GM21360 (cell line): ENCODE results near the gene CARNS1.

ENCODE experiments used
- ATAC-seq: cut with Tn5 transposase; IDR thresholded peaks from one replicate; pipeline ENCODE4 v1.9.1; 2021; ENCODE audit warnings: mild to moderate bottlenecking, moderate library complexity; ENCODE audit not compliant: unreplicated experiment

Gene CARNS1, protein sequence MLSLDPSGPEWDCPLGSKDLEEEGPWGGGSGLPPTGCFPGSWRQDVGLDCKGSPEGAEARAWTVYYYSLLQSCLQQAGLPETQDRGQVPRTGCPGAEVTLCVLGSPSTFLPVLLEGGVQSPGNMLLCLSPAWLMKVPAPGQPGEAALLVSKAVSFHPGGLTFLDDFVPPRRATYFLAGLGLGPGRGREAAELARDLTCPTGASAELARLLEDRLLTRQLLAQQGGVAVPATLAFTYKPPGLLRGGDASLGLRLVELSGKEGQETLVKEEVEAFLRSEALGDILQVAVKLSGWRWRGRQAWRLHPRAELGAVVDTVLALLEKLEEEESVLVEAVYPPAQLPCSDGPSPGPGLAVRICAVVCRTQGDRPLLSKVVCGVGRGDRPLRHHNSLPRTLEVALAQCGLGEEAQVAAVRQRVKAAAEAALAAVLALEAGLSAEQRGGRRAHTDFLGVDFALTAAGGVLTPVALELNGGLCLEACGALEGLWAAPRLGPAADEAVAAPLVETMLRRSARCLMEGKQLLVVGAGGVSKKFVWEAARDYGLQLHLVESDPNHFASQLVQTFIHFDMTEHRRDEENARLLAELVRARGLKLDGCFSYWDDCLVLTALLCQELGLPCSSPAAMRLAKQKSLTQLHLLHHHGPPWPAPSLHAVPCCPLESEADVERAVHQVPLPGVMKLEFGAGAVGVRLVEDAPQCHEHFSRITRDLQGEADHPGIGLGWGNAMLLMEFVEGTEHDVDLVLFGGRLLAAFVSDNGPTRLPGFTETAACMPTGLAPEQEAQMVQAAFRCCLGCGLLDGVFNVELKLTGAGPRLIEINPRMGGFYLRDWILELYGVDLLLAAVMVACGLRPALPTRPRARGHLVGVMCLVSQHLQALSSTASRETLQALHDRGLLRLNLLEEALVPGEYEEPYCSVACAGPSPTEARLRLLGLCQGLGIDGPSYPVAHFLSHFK

DNA sequence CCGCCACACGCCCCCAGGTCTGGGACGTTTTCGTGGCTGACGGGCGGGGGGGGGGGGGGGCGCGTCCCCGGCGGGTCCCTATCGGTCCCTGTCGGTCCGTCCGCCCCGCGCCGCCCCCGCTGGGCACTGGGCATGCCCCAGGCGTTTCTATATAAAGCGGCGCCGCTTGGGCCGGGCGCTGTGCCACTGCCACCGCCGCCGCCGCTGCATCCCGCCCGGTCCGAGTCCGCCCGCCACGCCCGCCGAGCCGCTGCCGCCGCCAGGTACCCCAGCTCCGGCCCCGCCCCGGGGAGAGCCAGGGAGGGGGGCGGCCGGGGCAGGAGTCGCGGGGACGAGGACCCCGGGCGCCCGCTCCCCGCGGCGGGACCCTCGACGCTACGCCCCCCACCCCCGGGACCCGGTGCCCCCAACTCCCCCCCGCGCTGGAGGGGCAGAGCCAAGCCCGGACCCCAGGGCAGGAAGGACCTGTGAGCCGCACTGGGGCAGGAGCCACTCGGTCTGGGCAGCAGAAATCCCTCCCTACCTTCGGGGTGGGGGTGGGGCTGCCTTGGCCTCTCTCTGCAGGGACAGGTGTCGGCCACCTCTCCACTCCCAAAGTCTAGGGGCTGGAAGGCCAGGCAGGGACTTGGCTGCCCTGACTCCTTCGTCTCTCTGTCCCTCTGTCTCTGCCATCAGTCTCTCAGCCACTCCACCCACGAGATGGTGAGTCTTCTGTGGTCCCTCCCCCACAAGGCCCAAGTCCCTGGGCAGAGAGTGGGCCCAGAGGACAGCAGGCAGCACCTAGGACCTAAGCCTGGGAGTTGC lies at the start of gene CARNS1:
Gene CARNS1, plus strand, starts transcription at position 178 of the 804 bp plus-strand sequence. Its CDS starts 522 bp downstream, at position 700.
- ATAC-seq, result no peak

DNA sequence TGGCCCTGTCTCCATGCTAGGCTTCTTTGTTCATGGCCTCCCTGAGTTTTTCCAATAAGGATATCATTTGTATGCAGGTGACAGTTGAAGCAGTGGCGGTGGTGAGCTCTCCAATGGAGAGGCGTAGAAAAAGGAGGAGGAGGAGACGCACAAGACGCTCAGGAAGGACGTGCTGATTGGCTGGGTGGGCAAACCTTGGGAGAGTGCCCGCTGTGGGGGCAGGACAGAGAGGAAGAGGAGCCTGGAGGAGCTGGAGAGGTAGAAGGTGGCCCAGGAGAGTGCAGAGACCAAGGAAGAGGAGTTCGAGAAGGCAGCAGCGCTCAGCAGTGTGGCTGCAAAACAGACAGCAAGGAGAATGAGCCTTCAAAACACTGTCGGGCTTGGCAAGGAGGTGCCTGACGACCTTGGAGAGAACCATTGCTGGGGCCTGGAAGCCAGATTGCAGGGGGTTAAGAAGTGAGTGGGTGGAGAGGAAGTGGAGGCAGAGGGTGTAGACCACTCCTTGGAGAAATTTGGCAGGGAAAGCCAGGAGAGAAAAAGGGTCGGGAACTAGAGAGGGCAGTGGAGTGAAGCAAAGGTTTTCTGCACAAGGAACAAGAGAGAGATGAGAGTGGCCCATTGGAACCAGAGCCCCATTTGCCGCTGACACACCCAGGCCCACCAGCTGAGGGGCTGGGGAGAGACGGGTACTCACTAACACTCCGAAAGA lies 49.6 kb upstream of the CARNS1 start:
- ATAC-seq, result no peak

DNA sequence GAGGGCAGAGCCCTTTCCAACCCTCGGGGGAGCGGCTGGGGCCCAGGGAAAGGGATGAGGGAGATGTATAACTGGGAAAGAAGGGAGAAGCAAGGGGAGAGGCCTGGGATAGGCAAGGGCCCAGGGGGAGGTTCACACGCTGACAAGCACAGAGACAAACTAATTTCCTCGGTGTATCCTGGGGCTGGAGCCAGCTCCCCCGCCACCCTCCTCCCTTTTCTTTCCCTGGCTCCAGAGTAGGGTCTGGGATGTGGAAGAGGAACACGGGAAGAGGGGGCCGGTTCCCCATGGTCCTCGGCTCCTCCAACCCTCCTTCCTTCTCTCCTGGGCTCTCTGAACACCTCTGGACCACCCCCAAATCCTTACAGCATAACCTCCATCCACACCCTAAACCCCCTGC lies 48.9 kb upstream of the CARNS1 start:
- no peak for ATAC-seq

DNA sequence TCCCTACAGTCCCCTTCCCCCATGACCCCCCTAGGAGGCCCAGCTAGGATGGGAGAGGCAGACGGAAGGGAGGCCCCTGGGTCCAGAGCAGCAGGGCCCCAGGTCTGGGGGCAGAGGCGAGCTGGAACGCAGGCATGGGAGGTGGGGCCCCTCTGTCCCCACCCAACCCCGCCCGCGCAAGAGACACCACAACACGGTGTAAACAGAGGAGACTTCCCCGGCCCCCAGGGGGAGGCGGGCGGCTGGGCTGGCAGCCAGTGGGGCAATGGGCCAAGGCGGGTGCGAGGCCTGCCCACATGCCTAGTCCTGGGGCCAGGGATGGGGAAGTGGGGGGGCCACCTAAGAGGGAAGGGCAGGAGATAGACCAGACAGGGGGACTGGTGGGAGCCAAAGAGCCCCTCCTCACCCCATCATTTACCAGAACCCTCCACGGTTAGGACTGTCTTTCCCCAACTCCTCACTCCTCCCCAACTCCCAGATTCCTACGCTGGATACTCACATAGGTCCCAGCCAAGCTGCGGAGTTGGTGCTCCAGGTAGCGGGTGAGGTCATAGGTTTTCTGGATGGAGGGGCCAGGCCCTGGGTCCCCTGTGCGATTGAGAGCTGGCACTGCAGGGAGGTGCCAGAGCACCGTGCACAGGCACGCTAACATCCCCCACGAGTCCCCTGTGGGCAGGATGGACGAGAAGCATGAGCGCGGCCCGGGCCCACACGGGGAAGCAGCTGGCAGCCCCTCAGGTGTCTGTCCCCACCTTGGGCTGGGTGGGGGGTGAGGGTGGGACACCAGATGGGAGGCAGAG lies 48.3 kb upstream of the CARNS1 start:
- no peak for ATAC-seq

DNA sequence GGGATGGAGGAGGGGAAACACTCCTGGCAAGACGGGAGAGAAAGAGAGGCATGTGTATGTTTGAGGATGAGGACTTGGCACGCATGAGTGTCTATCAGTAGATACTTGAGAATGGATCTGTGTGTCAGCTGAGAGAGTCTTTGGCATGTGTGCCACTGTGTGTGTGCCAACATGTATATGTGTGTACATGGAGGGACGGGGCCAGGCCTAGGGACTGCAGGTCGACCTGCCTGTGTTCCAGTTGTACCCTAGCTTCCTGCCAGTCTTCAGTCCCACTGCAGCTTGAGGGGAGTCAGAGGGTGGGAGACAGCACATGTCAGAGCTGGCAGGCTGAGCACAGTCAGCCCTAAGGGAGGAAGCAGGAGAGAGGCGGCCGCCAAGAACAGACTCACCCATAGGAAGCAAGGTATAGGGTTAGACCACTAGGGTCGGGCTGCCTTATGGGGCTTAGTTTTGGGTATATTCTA lies 47.7 kb upstream of the CARNS1 start:
- ATAC-seq, result no peak

DNA sequence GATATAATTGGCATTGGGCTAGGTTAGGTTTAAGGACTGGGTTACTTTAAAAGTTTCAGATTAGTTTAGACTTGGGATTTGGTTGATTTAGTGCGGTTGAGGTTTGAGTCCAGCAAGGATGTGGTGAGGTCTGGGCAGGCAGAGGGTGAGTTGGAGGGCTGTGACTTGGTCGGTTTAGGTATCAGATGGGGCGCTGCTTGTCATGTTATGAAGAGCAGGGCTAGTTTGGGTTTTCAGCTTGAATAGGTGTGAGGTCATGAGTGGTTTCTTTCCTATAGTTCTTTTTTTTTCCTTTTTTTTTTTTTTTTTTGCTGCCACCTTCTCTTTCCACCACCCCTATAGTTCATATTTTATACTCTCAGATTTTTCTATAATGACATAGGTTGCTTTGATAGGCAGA lies 46.9 kb upstream of the CARNS1 start:
- ATAC-seq, result no peak

DNA sequence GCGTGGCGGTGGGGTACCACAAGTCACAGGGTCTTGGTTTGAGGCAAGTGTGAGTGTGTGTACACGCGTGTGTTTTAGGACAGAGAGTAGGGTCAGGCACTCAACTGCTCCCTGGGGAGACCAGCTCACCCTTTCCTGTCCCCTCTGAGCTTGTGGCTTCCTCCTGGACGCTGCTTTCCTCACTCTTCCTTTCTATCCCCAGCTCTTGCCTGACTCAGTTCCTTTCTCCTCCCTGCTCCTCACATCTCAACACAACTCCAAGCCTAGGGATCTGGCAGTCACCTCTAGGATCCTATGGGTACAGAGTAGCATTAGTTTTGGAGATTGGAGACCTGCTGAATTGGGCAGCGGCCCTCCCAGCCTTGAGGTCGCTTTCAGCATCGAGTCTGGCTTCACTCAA lies 46.2 kb upstream of the CARNS1 start:
- ATAC-seq, result no peak

DNA sequence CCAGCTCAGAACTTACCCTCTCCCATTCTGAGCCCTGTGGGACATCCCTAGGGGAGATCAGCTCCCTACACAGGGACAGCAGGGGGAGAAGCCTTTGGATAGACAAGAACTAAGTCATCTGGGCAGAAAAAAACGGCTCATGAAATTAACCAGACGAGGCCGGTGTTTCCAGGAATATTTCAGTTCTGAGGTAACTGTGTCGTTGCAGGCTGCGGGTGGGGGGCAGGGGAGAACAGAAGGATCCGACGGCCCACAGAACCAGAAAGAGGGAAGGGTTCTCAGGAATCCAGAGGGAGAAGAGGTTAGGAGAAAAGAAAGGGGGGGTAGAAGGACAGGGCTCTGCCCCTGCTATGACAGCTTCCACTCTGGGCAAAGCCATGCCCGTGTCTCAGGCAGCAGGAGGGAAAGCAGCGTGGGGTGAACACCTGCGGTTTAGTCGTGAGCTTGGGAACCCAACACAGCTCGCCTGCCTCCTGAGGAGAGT lies 45.6 kb upstream of the CARNS1 start:
- ATAC-seq, result no peak

DNA sequence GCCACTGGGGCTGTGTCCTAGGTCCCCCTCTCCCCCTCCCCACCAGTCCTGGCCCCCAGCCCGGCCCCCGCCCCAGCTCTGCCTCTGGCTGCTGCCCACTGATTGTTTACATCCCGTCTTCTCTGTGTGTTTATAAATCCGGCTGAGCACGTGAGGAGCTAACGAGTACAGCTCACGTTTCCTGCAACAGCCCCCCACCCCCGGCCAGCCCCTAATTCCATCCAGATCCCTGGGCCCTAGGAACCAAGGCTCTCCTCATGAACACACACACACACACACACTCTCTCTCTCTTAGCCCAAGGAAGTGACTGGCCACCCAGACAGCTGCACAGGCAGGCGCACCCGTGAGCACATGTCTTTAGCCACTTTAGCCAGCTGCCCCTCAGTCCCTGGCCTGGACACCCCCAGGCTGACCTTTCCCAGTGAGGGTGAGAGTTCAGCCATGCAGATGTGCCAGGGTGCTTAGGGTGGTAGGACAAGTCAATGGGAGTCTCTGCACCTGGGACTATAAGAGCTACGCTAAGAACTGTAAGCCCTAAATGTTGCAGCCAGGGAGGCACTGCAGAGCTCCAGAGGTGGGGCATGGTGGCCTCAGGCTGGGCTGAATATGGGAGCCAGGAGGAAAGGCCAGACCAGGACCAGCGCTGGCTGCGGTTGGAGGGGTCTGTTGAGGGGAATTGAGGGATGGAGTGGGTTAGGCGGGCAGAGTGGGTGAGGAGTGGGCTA lies 45.0 kb upstream of the CARNS1 start:
- ATAC-seq, result no peak

DNA sequence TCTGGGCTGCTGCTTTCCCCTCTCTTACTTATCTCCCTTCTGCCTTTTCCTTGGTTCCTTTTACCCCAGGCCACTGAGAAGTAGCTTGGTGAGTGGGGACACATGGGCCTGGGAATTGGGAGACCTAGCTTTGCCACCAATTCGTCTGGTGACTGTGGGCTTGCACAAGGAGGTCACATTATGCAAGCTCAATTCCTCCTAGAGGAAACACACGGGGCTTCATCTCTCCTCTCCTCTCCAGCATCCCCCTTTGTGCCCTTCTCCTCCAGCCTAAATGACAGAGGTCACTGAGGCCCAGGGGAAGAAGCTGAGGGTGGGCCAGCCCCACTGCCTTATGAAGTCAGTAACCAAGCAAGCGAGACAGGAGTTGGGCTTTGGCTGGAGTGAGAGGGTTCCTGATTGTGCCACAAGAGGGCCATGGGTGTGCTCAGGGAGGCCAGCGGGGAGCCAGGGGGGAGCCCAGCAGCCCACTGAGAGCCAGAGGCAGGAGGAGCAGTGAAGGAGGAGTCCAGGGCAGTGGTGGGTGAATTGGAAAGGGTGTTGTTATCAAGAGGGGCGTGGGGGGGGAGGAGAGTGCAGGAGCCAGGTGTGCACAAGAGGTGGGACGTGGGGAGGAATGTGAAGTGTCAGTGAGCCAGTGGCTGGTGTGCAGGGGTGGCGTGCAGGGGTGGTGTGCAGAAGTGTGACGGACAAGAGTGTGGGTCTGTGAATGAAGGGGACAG lies 44.1 kb upstream of the CARNS1 start:
- no peak for ATAC-seq

DNA sequence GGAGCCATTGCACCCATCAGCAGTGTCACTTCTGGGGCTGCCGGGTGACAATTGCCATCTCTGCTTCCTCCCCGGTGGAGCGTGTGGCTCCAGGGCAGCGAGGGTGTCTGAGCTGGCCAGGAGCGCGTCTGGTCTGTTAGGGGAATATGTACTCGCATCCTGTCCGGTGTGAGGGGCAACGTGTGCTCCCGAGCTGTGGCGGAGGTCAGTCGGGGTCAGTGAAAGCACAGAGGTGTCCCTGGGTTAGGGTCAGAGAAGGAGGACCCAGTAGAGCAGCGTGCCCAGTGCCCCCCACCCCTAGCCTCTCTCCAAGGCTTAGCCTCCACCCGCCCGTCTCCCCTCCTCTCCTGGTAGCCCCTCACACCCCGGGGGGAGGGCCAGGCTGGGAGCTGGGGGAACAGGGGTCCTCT lies 43.6 kb upstream of the CARNS1 start:
- no peak for ATAC-seq

DNA sequence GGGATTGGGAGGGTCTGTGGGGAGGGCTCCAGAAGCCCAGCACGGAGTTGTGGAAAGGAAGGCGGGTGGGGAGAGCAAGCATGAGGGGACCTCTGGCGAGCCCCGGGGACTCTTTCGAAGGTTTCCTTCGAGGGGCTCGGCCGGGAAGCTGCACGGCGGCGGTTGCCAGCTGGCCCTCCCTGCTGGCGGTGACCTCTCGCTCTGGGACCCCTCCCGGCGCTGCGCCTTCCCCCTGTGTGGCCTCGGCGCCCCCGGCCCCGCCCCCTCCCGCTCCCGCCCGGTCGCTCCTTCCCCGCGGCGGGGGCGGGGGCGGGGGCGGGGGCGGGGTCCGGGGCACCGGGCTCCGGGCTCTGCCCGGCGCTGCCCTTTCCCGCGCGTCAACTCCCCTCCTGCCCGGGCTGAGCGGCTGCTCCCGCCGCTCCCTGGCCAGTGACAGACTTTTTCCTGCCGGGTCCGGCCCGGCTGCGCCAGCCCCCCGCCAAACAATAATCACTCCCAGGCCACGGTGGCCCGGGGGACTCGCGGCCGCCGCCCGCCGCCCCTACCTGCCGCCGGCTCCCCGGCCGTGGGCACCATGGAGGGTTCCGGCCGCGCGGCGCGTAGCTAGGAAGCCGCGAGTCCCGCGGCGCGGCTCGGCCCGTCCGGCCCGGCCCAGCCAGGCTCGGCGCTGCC lies 43.0 kb upstream of the CARNS1 start:
- ATAC-seq, result no peak

DNA sequence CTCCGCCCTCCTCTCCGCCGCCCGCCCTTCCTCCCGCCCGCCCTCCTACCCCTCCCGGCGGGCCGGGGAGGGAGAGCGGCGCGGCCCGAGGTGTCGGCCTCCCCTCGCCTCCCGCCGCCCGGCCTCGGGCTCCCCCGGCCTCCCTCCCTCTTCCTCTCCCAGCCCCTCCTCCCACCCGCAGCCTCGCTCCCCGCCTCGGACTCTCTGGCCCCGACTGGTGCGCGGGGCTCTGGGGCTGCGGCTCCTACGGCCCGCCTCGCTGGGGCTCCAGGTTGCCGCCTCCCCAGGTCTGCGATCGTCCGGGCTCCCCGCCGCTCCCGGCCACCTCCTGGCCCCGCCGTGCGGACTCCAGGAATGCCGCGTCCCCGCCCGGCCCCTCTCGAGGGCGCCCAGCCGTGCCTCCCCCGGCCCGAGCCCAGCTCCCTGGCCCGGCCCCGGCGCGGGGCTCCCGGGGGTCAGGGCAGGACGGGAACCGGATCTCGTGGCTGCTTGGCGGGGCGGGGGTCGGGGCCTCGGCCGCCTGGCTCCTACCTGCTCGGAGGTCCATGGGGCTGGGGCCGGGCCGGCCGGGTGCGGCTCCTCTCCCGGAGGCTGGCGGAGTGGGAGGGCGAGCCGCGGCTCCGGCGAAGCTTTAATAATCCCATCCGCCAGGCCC lies 42.4 kb upstream of the CARNS1 start, which contains the start of gene CLCF1:
Gene CLCF1, minus strand, starts transcription at position 606 of the 655 bp plus-strand sequence. Its CDS starts 59 bp downstream, at position 547.
- no peak for ATAC-seq

DNA sequence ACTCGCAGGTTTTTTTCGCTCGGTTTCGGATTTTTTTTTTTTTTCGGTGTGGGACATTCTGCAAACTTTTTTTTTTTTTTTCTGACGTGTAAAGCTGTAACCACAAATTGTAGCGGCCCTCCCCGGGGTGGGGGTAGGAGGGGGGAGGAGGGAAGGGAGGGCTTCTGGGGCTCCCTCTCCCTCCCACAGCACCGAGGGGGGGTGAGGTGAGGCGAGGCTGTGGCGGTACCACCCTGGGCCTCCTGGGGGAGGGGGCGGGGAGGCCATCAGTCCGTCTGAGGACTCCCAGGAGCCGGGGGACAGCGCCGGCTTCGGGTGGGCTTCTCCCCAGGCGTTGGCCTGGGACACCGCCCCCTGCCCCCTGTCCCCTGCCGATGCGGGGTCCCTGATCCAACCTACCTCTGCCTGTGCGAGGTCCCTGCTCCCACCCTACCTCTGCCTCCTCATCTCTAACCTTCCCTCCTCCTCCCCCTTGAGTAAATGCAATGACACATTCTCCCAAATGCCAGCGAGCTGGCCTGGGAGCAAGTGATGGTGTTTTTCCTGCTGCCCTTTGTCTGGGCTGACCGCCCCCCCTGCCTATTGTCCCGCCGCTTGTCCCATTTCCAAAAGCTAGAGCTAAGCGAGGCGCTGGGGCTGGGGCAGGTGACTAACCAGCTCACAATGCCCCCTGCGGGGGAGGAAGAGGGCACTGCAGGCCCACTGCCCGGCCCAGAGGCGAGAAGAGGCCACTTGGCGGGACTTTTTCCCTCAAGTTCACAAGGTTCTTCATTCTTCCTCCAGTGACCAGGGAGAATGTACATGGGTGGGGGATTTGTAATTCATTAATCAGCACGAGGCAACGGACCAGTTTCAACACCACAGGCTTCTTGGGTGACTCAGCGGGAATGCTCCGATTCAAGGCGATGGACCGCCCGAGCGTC lies 41.6 kb upstream of the CARNS1 start:
- no peak for ATAC-seq

DNA sequence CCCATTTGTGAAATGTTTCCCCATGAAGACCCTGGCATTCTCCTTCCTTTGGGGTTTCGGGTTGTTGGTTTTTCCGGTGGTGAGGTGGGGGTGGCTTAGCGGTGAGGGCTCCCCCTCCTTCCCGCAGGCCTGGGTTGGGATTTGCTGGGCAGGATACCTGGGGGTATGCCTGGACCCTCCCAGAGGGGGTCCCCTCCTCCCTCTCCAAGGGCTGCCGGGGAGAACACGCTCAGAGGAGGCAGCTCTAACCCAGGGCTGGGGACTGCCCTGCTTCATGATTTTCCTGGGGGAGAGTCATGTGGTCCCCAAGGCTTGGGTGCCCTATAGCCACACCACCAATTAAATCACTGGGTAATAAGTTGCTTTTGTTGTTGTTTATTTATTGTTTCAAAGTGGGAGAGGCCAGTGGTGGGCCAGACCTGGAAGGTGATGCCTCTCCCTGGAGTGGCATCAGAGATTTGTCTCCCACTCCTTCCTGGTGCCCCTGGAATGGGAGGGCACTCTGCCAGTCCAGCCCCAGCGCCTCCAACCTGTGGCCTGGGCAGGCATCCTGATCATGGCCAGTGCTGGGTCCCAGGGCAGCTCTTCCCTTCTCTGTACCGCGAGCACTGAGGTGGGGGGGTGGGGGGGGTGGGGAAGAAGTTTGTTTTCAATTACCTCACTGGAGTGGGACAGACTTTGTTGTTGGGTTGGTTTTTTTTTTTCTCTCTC lies 40.8 kb upstream of the CARNS1 start:
- no peak for ATAC-seq
